Lower lobe of right lung (tissue), 2 donors: ENCODE measurements around the gene NXN. TPM values are rescaled to one million over a fixed set of nuclear protein-coding genes. Genes with fewer than 3 reads are reported as not detected.
"Not testable (repeated sequence)": the region's sequence is repeated elsewhere in the genome, so short reads cannot be mapped to it uniquely, and the experiment has no call there.

ENCODE experiments used
- ATAC-seq, 2 donors: fragments of 200-7000 bp; cut with Tn5 transposase; one replicate each; pipeline ENCODE4 v1.9.1; 2020 to 2022; ENCODE audit warnings: mild to moderate bottlenecking in 2 of 2, moderate library complexity in 2 of 2
- DNase-seq: peaks from one replicate; pipeline ENCODE4 v3.0.0-alpha.2; 2020
- H3K27ac ChIP-seq: fragments of 200-600 bp; one replicate; pipeline ENCODE4 v1.8.0; 2022
- H3K27me3 ChIP-seq: fragments of 200-600 bp; one replicate; pipeline ENCODE4 v1.8.0; 2022; ENCODE audit warnings: low read depth
- H3K36me3 ChIP-seq: fragments of 200-600 bp; one replicate; pipeline ENCODE4 v1.8.0; 2022; ENCODE audit warnings: mild to moderate bottlenecking
- H3K4me1 ChIP-seq: fragments of 200-600 bp; one replicate; pipeline ENCODE4 v1.8.0; 2022
- H3K4me3 ChIP-seq: fragments of 200-600 bp; one replicate; pipeline ENCODE4 v1.8.0; 2022; ENCODE audit warnings: mild to moderate bottlenecking
- H3K9me3 ChIP-seq: fragments of 200-600 bp; one replicate; pipeline ENCODE4 v1.8.0; 2022
- CTCF ChIP-seq: fragments of 200-600 bp; IDR thresholded peaks from one replicate; pipeline ENCODE4 v1.8.0; 2022; ENCODE audit warnings: antibody characterized with exemption, mild to moderate bottlenecking
- intact Hi-C: fragments of 100-400 bp; cut with DNase I; formaldehyde crosslinking; loops from one replicate; pipeline ENCODE4 v1.11.0; 2022
- total RNA-seq: library from RNA; stranded (reverse); fragmentation: NEBNext Ultra II Directional; extraction: Animal tissue kit (Norgen Biotek cat#: 25700); gene quantifications from one replicate; pipeline ENCODE4 v1.2.1, GENCODE V29; 2021
- donor health status: DM: no; HTN: yes; CAD: no; lungs with severe emphysema.

NXN gene
- total RNA-seq, 1 donor from 2014 or later: 42.6 TPM

GRCh38 chr17:869086-869485, 110.5 kb downstream of the NXN start:
- Histone ChIP-seq H3K27ac (peak overlapping the region; percentile 58), H3K36me3 (no peaks in the 10 kb centered on the region), H3K4me1 (peaks cover 22% of the 10 kb centered on the region), H3K4me3 (no peak overlapping the region), H3K27me3 (no peaks in the 10 kb centered on the region), H3K9me3 (no peaks in the 10 kb centered on the region)
- DNase-seq: no peak
- no peak for TF ChIP-seq CTCF
- intact Hi-C loops: no loop called here
- peak; percentile 68 to 73 for ATAC-seq

DNA sequence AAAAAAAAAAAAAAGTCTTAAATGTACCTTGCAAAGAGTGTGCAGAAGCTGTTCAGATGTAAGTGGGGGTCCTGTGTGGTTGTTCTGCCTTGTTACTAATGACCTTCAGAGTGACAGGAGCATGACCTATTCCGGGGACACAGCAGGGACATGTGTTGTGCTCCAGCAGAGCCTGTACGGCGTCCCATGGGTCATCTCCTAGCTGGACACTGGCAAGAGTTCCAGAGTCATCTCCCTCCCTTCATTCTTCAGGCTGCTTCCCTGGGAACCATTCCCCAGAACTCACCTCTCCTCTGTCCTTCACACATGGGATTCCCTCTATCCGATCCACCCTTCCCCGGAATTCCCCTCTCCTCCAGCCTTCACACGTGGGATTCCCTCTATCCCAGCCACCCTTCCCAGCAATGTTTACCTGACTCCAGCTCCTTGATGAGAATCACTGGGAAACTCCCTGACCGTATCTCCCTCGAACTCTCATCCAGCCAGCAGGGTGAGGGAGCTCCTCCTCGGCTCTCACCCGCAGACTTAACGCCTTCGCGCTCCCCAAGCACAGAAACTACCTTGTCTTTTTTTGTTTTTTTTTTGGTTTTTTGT, 111.6 kb downstream of the NXN start:
- Histone ChIP-seq H3K4me1 (peaks cover 22% of the 10 kb centered on the region), H3K9me3 (no peaks in the 10 kb centered on the region), H3K27me3 (no peaks in the 10 kb centered on the region), H3K4me3 (no peak overlapping the region), H3K36me3 (no peaks in the 10 kb centered on the region), H3K27ac (peak overlapping the region; percentile 58)
- no peak for ATAC-seq
- DNase-seq: no peak
- no peak for TF ChIP-seq CTCF
- intact Hi-C loops: no loop called here

DNA sequence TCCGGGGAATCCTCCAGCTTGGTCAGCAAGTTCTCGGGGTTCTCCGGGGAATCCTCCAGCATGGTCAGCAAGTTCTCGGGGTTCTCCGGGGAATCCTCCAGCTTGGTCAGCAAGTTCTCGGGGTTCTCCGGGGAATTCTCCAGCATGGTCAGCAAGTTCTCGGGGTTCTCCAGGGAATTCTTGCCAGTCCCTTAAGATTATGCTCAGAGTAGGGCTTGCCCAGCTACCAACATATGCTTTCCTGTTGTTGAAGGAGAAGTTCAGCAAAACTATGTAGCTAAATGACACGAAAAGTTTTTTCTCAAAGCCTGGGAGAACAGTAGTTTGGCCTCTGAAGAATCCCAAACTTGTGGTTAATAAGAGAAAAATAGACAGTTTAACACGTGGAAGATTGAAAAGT, 112.3 kb downstream of the NXN start:
- H3K27me3 ChIP-seq, ATAC-seq, DNase-seq, H3K9me3 ChIP-seq, H3K27ac ChIP-seq, H3K4me3 ChIP-seq, H3K36me3 ChIP-seq, intact Hi-C loops: not testable (repeated sequence)
- peaks cover 18% of the 10 kb centered on the region for H3K4me1 ChIP-seq

DNA sequence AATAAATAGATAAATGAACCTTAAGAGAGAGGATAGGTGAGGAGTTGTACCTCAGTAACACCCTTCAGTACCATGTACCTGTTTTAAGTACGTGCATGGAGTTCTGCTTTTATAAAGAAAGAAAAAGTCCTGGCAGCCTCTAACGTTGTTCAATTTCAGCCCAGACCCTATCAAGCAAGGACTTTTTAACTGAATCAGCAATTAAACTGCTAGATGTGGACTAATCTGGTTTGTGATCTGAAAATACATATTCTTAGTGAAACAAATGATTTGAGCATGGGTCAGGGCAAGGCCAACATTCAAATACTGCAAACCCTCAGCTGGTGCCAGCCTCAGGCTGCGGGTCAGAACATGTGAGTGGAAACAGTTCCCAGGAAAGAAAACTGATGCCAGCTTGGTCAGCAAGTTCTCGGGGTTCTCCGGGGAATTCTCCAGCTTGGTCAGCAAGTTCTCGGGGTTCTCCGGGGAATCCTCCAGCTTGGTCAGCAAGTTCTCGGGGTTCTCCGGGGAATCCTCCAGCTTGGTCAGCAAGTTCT, 112.9 kb downstream of the NXN start:
- Histone ChIP-seq H3K4me1 (peaks cover 18% of the 10 kb centered on the region), H3K27me3 (no peaks in the 10 kb centered on the region), H3K9me3 (no peaks in the 10 kb centered on the region), H3K27ac (no peak overlapping the region), H3K36me3 (no peaks in the 10 kb centered on the region), H3K4me3 (no peak overlapping the region)
- intact Hi-C loops: no loop called here
- ATAC-seq (no peak), DNase-seq (no peak)
- TF ChIP-seq CTCF: no peak

DNA sequence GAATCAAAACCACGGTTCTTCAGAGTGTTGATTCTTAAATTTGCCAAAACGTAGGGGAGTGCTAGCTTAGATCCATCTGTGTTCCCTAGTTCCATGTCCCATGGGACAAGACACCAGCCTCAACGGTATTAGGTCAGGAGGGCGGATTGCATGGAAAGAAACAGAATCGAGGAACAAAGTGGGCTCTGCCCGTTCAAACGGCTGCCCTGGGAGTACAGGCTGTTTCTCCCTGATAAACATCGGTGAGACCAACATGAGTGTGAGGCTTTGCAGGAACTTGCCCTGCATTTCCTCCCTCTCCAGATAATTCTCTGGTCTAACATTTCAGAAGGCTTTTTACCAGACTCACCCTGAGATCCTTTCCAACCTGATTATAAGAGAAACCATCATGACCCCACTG, 115.3 kb downstream of the NXN start:
- Histone ChIP-seq H3K9me3 (no peaks in the 10 kb centered on the region), H3K4me1 (peaks cover 17% of the 10 kb centered on the region), H3K4me3 (no peak overlapping the region), H3K27ac (no peak overlapping the region), H3K36me3 (no peaks in the 10 kb centered on the region), H3K27me3 (no peaks in the 10 kb centered on the region)
- intact Hi-C loops: no loop called here
- no peak for TF ChIP-seq CTCF
- ATAC-seq (no peak), DNase-seq (no peak)

GRCh38 chr17:863880-864279, 115.7 kb downstream of the NXN start:
- no peak for DNase-seq
- intact Hi-C loops: no loop called here

More at GRCh38 chr17:863880-864279, 115.7 kb downstream of the NXN start:
- Histone ChIP-seq H3K27me3 (no peaks in the 10 kb centered on the region), H3K36me3 (no peaks in the 10 kb centered on the region), H3K27ac (no peak overlapping the region), H3K4me3 (no peak overlapping the region), H3K4me1 (peaks cover 17% of the 10 kb centered on the region), H3K9me3 (no peaks in the 10 kb centered on the region)
- ATAC-seq: no peak
- no peak for TF ChIP-seq CTCF
